SK-N-SH treated with all-trans-retinoic acid at 6 μM for 48 hours (cell line): ENCODE measurements around the gene CA9.
A peak's percentile ranks its signal among the peaks of the same experiment; 100 is the strongest.

ENCODE experiments used
- ATAC-seq: fragments of 200-7000 bp; cut with Tn5 transposase; 3 replicates; pipeline ENCODE4 v1.9.1; 2020; ENCODE audit warnings: mild to moderate bottlenecking, moderate library complexity
- ARNTL ChIP-seq: fragments of 450-650 bp; formaldehyde crosslinking; IDR thresholded peaks from 2 replicates; pipeline ENCODE4 v1.5.0; 2020; ENCODE audit warnings: low read depth, mild to moderate bottlenecking, moderate library complexity, borderline replicate concordance
- BACH2 ChIP-seq: fragments of 250-450 bp; sonication (Bioruptor Pico); IDR thresholded peaks from 2 replicates; pipeline ENCODE4 v1.9.0; 2021; ENCODE audit warnings: mild to moderate bottlenecking, borderline replicate concordance
- ESRRG ChIP-seq: fragments of 250-450 bp; sonication (Bioruptor Pico); IDR thresholded peaks from 2 replicates; pipeline ENCODE4 v1.6.1; 2021; ENCODE audit warnings: mild to moderate bottlenecking
- GLIS3 ChIP-seq: fragments of 250-450 bp; sonication (Bioruptor Pico); IDR thresholded peaks from 2 replicates; pipeline ENCODE4 v1.5.0; 2020; ENCODE audit warnings: mild to moderate bottlenecking, moderate library complexity
- ISL1 ChIP-seq: fragments of 250-450 bp; sonication (Bioruptor Pico); IDR thresholded peaks from 2 replicates; pipeline ENCODE4 v2.1.2; 2022; ENCODE audit warnings: mild to moderate bottlenecking, moderate library complexity
- OSR1 ChIP-seq: fragments of 250-450 bp; sonication (Bioruptor Pico); IDR thresholded peaks from 2 replicates; pipeline ENCODE4 v1.8.0; 2022; ENCODE audit warnings: moderate library complexity, mild to moderate bottlenecking, inconsistent platforms
- PATZ1 ChIP-seq: fragments of 250-450 bp; sonication (Bioruptor Pico); IDR thresholded peaks from 2 replicates; pipeline ENCODE4 v1.8.0; 2020; ENCODE audit warnings: mild to moderate bottlenecking, moderate library complexity, borderline replicate concordance
- PPARA ChIP-seq: fragments of 250-450 bp; sonication (Bioruptor Pico); IDR thresholded peaks from 2 replicates; pipeline ENCODE4 v1.5.0; 2020; ENCODE audit warnings: mild to moderate bottlenecking, borderline replicate concordance
- TCF4 ChIP-seq: fragments of 250-450 bp; sonication (Bioruptor Pico); IDR thresholded peaks from 2 replicates; pipeline ENCODE4 v1.8.0; 2021; ENCODE audit warnings: mild to moderate bottlenecking, moderate library complexity, borderline replicate concordance
- TOX ChIP-seq: fragments of 250-450 bp; sonication (Bioruptor Pico); IDR thresholded peaks from 2 replicates; pipeline ENCODE4 v1.8.0; 2021; ENCODE audit warnings: mild to moderate bottlenecking, moderate library complexity, borderline replicate concordance
- ZC3H10 ChIP-seq: fragments of 250-450 bp; sonication (Bioruptor Pico); IDR thresholded peaks from 2 replicates; pipeline ENCODE4 v1.5.1; 2021; ENCODE audit warnings: mild to moderate bottlenecking, moderate library complexity
- ZFP3 ChIP-seq: fragments of 250-450 bp; sonication (Bioruptor Pico); IDR thresholded peaks from 2 replicates; pipeline ENCODE4 v1.5.0; 2020; ENCODE audit warnings: mild to moderate bottlenecking, moderate library complexity
- ZFP30 ChIP-seq: fragments of 450-650 bp; formaldehyde crosslinking; IDR thresholded peaks from 2 replicates; pipeline ENCODE4 v1.5.0; 2022; ENCODE audit warnings: mild to moderate bottlenecking, moderate library complexity
- ZNF565 ChIP-seq: fragments of 450-650 bp; formaldehyde crosslinking; conservative IDR thresholded peaks from 2 replicates; pipeline ENCODE4 v1.5.0; 2020; ENCODE audit warnings: low read depth, mild to moderate bottlenecking, moderate library complexity
- ZNF70 ChIP-seq: fragments of 450-650 bp; formaldehyde crosslinking; IDR thresholded peaks from 2 replicates; pipeline ENCODE4 v1.5.0; 2020; ENCODE audit warnings: mild to moderate bottlenecking, moderate library complexity
- TF ChIP-seq, protein P1 (sequence below): fragments of 250-450 bp; sonication (Bioruptor Pico); IDR thresholded peaks from 2 replicates; pipeline ENCODE4 v1.5.0; 2020; ENCODE audit warnings: mild to moderate bottlenecking, moderate library complexity
- TF ChIP-seq, protein P2 (sequence below): fragments of 250-450 bp; sonication (Bioruptor Pico); IDR thresholded peaks from 2 replicates; pipeline ENCODE4 v1.5.1; 2021; ENCODE audit warnings: mild to moderate bottlenecking, moderate library complexity

Gene CA9

DNA sequence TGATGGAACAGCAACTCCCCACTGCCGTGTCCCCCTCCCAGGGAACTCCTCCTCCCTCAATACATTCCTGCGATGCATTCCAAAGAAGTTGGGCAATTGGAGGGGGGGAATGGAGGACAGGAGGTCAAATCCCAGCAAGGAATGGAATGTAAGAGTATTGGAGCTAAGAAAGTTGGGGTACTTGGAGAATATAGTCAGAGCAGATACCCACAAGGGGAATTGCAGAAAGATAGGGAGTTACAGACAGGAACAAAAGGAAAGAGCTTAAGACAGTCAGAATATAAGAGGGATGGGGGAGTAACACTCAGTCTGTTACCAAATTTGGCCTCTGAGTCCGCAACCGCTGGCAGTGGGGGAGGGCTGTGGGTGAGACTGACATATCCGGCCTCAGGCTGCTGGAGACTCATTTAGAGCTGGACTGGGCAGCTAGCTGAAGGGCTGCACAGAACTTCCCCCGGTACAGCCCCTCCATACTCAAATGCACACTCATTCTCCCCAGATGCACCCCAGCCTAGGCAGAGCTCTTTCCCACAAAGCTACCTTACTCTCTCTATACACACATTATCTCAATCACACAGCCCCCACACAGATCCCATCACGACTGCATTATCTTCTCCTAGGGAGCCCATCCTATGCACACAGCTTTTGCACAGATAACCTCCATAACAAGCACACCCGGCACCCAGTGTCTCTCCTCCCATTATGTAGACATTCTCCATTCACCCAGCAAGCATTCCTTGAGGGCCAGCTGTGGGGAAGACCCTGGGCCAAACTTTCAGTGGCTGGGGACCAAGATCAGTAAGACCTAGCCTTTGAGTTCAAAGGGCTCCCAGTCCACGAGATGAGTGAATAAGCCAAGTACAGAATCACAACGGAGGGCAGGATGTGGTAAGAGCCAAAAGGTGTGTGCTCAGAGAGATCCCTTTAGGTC is 54.6 kb downstream of the CA9 start:
- TF ChIP-seq ZFP30 (CRISPR knock-in tag) = no peak
- TF ChIP-seq TOX (CRISPR knock-in tag) = no peak
- TF ChIP-seq PATZ1 (CRISPR knock-in tag) = peak; percentile 74; the same call in 1 of the 2 replicates
- TF ChIP-seq ZC3H10 = no peak
- peak; percentile 18 for ATAC-seq

DNA sequence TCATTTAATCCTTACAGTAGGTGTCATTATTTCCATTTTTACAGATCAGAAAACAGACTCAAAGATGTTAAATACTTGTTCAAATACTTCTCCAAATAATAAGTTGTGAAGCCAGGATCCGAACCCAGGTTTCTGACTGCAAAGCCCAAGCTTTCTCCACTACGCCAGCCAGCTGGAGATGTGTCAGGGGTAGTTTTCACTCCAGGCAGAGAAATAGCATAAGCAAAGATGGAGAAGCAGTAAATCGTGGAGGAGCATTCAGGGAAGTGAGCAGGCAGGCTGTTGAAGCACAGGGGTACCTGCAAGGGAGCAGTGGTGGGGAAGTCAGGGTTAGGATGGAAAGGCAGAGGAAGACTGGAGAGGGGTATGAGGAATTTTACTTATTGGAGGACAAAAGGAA is 55.4 kb downstream of the CA9 start:
- TF ChIP-seq BACH2 (CRISPR knock-in tag) = no peak
- no peak for TF ChIP-seq ISL1 (CRISPR knock-in tag)
- TF ChIP-seq ZNF70 (CRISPR knock-in tag) = no peak
- TF ChIP-seq, all 23 proteins: peak for 0
- no peak for ATAC-seq

GRCh38 chr9:35729700-35730485 is 56.2 kb downstream of the CA9 start:
- ATAC-seq = peak; percentile 32

More at GRCh38 chr9:35729700-35730485, 56.2 kb downstream of the CA9 start:
- TF ChIP-seq OSR1 (no peak), ZFP30 (CRISPR knock-in tag) (no peak), ISL1 (CRISPR knock-in tag) (no peak), GLIS3 (CRISPR knock-in tag) (no peak), ZFP3 (no peak), PPARA (CRISPR knock-in tag) (no peak), ARNTL (CRISPR knock-in tag) (no peak), TCF4 (CRISPR knock-in tag) (no peak), ZNF565 (CRISPR knock-in tag) (no peak), ESRRG (no peak), PATZ1 (CRISPR knock-in tag) (no peak)
- TF ChIP-seq, protein P1, sequence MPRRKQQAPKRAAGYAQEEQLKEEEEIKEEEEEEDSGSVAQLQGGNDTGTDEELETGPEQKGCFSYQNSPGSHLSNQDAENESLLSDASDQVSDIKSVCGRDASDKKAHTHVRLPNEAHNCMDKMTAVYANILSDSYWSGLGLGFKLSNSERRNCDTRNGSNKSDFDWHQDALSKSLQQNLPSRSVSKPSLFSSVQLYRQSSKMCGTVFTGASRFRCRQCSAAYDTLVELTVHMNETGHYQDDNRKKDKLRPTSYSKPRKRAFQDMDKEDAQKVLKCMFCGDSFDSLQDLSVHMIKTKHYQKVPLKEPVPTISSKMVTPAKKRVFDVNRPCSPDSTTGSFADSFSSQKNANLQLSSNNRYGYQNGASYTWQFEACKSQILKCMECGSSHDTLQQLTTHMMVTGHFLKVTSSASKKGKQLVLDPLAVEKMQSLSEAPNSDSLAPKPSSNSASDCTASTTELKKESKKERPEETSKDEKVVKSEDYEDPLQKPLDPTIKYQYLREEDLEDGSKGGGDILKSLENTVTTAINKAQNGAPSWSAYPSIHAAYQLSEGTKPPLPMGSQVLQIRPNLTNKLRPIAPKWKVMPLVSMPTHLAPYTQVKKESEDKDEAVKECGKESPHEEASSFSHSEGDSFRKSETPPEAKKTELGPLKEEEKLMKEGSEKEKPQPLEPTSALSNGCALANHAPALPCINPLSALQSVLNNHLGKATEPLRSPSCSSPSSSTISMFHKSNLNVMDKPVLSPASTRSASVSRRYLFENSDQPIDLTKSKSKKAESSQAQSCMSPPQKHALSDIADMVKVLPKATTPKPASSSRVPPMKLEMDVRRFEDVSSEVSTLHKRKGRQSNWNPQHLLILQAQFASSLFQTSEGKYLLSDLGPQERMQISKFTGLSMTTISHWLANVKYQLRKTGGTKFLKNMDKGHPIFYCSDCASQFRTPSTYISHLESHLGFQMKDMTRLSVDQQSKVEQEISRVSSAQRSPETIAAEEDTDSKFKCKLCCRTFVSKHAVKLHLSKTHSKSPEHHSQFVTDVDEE (CRISPR knock-in tag) = no peak
- TF ChIP-seq, protein P2, sequence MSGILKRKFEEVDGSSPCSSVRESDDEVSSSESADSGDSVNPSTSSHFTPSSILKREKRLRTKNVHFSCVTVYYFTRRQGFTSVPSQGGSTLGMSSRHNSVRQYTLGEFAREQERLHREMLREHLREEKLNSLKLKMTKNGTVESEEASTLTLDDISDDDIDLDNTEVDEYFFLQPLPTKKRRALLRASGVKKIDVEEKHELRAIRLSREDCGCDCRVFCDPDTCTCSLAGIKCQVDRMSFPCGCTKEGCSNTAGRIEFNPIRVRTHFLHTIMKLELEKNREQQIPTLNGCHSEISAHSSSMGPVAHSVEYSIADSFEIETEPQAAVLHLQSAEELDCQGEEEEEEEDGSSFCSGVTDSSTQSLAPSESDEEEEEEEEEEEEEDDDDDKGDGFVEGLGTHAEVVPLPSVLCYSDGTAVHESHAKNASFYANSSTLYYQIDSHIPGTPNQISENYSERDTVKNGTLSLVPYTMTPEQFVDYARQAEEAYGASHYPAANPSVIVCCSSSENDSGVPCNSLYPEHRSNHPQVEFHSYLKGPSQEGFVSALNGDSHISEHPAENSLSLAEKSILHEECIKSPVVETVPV (CRISPR knock-in tag) = no peak
